Hematopoietic multipotent progenitor cell treated with erythropoietin and hydrocortisone succinate and interleukin-3 and kit ligand, for 15 days (in vitro differentiated cells): ENCODE measurements around the gene RNF215.
"Not testable (repeated sequence)": the region's sequence is repeated elsewhere in the genome, so short reads cannot be mapped to it uniquely, and the experiment has no call there.

Experiments used
- DNase-seq: peaks from one replicate; pipeline ENCODE4 v3.0.0-alpha.2; 2015; ENCODE audit warnings: low spot score

The RNF215 gene

GRCh38 chr22:30357650-30358215 is 29.5 kb downstream of the RNF215 start:
- DNase-seq = no peak

DNA sequence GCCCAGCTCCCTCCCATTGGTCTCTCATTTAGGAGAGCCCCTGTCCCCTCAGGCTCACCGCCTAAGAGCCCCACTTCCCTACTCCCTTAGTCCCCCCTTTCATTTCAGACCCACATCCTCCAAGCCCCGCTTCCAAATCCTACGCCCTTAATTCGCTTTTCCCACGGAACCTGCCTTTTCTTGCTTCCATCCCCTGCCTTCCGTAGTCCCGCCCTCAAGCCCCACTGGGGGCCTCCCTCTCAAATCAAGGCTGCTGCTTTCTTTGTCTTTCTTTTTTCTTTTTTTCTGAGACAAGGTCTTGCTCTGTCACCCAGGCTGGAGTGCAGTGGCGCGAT is 30.0 kb downstream of the RNF215 start:
- no peak for DNase-seq

GRCh38 chr22:30356449-30357235 is 30.6 kb downstream of the RNF215 start, which contains the start of the genes CCDC157 and SF3A1:
Gene CCDC157 (plus strand): TSS chr22:30357007. CDS start chr22:30366001, 8,994 bp downstream.
Gene SF3A1 (minus strand): TSS chr22:30356894. CDS start chr22:30356792, 102 bp downstream.
- DNase-seq = peak; percentile 91

GRCh38 chr22:30354644-30355043 is 32.6 kb downstream of the RNF215 start:
- DNase-seq = no peak

DNA sequence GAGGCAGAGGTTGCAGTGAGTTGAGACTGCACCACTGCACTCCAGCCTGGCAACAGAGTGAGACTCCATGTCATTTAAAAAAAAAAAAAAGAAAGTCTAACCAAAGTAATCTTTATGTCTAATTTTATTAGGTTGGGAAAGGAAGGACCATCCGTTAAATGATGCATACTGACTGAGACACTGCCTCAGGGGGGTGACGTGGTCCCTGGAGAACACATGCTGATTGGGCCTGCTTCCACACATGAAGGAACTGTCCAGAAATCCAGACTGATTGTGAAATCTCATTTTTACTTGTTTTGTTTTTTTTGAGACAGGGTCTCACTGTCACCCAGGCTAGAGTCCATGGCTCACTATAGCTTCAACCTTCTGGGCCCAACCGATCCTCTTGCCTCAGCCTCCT is 36.0 kb downstream of the RNF215 start:
- DNase-seq = no peak

- no peak for DNase-seq
These were observed 38.4 kb downstream of the RNF215 start for GRCh38 chr22:30348809-30349208.

DNA sequence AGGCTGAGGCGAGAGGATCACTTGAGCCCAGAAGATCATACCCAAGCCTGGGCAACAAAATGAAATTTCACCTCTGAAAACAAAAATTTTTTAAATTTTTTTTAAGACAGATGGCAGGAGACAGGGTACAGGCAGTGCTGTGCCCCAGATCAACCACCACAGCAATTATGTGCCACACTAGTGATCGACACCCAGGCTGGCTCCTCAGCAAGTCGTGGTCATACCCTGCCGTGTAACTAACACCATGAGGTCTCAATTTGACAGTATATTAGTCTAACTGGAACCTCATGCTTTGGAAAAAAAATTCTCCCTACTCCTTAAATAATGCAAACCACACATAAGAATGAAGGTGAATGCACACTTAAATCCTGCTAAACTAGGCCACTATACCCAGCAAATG is 38.8 kb downstream of the RNF215 start:
- no peak for DNase-seq

DNA sequence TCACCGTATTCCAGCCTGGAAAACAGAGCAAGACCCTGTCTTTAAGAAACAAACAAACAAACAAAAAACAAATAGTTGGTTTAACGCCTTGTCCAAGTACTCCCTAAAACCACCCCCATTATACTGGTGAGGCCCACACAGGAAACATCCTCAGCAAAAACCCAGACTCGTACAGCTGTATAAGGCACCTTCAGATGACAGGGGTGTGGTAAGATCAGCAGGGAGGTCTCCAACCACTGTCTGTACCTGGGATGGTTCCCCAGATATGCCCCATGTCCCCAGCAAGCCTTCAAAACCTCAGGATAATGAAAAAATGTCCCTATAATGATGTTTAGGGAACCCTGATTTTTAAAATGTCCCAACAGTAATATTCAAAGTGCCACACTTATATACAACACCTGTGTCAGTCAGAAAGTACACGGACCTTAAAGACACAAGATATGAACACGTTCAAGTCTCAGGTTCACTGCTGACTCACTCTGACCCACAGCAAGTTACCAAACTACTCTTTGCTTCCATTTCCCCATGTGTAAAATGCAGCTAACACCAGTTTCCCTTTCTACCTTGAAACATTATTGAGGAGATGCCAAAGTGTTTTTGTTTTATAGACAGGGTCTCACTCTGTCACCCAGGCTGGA is 39.8 kb downstream of the RNF215 start:
- no peak for DNase-seq

DNA sequence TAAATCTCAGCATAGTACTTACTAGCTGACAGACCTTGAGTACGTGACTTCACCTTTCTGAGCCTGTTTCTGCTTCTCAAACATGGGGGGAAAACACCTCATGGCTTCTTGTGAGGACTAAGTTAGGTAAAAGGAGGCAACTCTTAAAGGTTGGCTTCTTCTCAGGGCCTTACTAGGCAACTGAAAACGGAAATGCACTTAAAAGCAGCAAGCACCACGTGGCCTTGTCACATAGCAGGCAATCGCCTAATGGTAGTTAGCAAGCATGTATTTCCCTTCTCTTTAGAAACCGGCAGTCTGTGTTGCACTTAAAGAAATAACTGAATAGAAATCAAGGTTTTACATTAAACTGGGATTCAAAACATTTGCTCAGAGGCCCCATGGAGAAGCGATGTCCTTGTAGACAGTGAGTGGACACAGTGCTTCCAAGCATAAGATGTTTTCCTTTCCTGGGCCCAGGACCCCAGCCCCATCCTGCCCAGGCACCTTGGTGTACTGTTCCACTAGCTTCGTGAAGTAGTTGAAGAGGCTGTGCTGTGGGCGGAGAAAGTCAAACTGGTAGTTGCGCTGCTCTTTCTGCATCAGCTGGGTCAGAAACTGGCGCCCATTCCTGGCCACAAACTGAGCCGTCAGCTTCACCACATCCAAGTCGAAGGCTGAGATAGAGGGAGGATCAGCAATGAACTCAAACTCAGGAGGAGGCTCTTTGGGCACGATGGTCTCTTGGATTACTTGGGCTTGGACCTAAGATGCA is 42.6 kb downstream of the RNF215 start:
- DNase-seq = no peak

GRCh38 chr22:30340911-30341685 is 46.1 kb downstream of the RNF215 start:
- no peak for DNase-seq

- DNase-seq = no peak
These were observed 48.4 kb downstream of the RNF215 start for GRCh38 chr22:30338802-30339201.

DNA sequence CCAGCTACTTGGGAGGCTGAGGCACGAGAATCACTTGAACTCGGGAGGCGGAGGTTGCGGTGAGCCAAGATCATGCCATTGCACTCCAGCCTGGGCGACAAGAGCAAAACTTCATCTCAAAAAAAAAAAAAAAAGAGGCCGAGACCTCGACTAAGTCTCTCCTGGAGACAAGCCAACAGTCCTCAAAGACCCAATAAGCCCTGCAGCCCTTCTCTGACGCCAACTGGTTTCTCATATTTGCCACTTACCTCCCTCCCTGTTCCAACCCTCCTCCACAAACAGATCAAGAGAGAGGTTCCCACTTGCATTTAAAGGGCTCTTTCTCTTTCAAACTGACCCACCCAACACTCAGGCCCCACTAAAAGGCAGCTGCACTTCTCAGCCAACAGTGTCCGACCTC is 48.9 kb downstream of the RNF215 start:
- DNase-seq = not testable (repeated sequence)

DNA sequence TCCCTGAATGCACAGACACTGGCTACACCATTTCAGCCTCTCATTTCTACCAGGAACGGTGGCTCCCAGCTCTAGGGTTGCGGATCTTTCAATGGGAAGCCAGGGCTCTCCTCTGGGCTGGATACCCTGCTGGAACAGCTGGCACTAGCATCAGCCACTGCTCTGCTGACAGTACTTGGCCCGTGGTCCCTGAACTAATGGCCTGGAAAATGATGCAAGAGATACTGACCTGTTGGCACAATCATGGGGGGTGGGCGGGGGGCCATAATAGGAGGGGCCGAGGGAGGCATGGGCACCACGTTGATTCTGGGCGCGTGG is 49.8 kb downstream of the RNF215 start:
- DNase-seq = no peak

DNA sequence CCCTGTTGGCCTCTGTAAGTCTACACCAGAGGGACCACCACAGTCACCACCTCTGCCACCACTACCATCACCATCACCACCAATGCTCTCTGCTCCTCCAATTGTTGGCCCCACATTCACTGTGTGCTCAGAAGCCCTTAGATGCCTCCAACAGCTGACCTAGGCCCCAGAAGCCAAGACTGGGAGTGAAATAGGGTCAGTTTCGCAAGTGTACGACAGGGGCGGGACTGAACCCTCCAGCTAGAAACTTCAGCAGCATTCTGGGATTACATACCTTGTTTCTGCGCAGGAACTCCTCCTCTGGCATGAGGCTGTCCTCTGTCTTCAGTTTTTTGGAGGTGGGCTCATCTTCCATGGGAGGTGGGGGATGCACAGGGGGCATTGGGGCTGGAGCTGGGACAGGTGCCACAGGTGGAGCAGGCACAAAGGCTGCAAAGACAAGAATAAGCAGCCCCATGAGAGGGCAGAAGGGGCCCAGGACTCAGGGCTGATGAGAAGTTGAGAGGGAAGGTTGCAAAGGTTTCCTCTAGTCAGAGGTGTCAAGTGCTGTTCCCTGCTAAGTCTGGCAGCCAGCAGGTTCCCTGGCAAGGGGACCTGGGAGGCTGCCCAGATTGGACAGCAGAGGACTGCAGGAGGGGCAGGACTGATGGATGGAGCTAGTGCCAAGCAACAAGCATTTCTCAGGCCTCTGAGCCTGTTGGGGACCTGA is 50.3 kb downstream of the RNF215 start:
- DNase-seq = no peak

DNA sequence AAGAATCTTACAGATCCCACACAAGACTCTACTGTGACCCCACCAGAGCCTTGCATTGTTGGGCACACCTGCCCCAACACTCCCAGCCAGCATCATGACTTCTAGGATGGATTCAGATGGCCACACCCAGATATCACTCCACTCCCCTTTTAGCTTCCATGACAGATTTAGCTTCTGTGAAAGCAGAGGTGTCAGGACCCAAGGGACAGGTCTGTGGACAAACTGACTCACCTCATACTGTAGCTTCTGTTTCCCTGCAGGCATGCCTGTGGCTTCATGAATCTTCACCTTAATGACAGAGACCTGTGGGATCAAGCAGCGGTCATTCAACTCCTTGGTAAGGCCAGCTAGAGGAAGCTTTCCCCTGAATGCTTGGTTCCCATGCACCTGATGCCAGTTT is 52.0 kb downstream of the RNF215 start:
- no peak for DNase-seq

- no peak for DNase-seq
These were observed 52.6 kb downstream of the RNF215 start for GRCh38 chr22:30334646-30335045.

GRCh38 chr22:30333707-30334087 is 53.5 kb downstream of the RNF215 start:
- no peak for DNase-seq

DNA sequence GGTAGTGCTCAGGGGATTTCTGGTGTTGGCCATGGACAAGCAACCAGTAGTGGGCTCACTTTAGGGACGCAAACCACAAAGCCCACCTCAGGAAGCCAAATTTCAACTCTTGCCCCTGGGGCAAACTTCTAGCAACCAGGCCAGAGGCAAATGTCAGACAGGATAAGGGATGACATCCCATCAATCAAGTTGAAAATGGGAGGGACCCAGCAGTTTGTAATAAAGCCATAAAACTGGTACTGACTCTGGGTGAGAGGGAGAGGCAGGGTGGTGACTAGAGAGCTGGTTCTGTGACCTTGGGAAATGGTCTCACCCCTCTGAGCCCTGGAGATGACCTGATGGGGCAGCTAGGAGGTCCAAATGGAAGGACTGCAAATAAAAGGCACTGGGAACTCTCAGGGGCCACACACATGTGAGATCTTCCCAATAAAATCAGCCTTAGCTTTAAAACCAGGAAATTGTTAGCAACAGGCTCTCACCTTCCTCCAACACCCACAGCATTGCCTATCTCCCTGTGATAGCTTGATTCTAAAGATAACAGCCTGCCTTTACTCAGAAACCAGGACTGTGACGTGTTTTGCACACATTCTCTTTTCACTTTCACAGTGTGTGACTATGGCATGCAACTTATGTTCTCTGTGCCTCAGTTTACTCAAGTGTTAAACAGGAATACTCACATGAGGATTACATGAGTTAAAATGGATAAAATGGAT is 54.1 kb downstream of the RNF215 start:
- no peak for DNase-seq

- DNase-seq = no peak
These were observed 54.7 kb downstream of the RNF215 start for GRCh38 chr22:30332551-30332950.
